HepG2 (cell line): ENCODE measurements around the gene ANKRD11. TPM values are rescaled to one million over a fixed set of nuclear protein-coding genes. Genes with fewer than 3 reads are reported as not detected.

Experiments used
- CREB3 ChIP-seq: sonication (generic); formaldehyde crosslinking; IDR thresholded peaks from 2 replicates; pipeline ENCODE4 v1.5.0; 2020; ENCODE audit warnings: missing genetic modification reagents
- GFI1 ChIP-seq: sonication (generic); formaldehyde crosslinking; IDR thresholded peaks from 2 replicates; pipeline ENCODE4 v1.5.0; 2020; ENCODE audit warnings: missing genetic modification reagents, mild to moderate bottlenecking, borderline replicate concordance
- HNF1B ChIP-seq: sonication (generic); formaldehyde crosslinking; IDR thresholded peaks from 2 replicates; pipeline ENCODE4 v1.5.1; 2020; ENCODE audit warnings: mild to moderate bottlenecking, moderate library complexity, missing genetic modification reagents
- IRX3 ChIP-seq: sonication (generic); formaldehyde crosslinking; IDR thresholded peaks from 2 replicates; pipeline ENCODE4 v1.8.1; 2023; ENCODE audit warnings: mild to moderate bottlenecking, low read depth, missing genetic modification reagents, borderline replicate concordance
- KDM5A ChIP-seq: fragments of 200-600 bp; sonication (generic); IDR thresholded peaks from 2 replicates; pipeline ENCODE4 v1.7.0; 2018; ENCODE audit warnings: antibody characterized with exemption, mild to moderate bottlenecking, low read length, borderline replicate concordance
- PLRG1 ChIP-seq: fragments of 450-650 bp; conservative IDR thresholded peaks from 2 replicates; pipeline ENCODE4 v1.6.1; 2016
- SP1 ChIP-seq, 2 experiments: fragments of 450-650 bp in 1 of 2; sonication (generic) in 1 of 2; formaldehyde crosslinking in 1 of 2; IDR thresholded peaks; 2 replicates each; pipeline versions ENCODE4 v1.4.0 to v1.6.1; 2016 to 2020; ENCODE audit warnings: missing genetic modification reagents in 1 of 2
- SP5 ChIP-seq: IDR thresholded peaks from 2 replicates; pipeline ENCODE4 v1.6.1; 2016; ENCODE audit warnings: low read depth, borderline replicate concordance
- SRSF1 ChIP-seq: fragments of 200-400 bp; formaldehyde crosslinking; optimal IDR thresholded peaks from 2 replicates; pipeline ENCODE3; 2017; ENCODE audit warnings: mild to moderate bottlenecking, low read depth, low read length, moderate library complexity
- TEAD3 ChIP-seq: optimal IDR thresholded peaks from 2 replicates; pipeline ENCODE3; 2016; ENCODE audit warnings: borderline replicate concordance
- THAP9 ChIP-seq: sonication (generic); formaldehyde crosslinking; IDR thresholded peaks from 2 replicates; pipeline ENCODE4; 2020; ENCODE audit warnings: missing genetic modification reagents, mild to moderate bottlenecking, borderline replicate concordance
- ZBTB20 ChIP-seq: sonication (generic); formaldehyde crosslinking; IDR thresholded peaks from 2 replicates; pipeline ENCODE4 v1.8.1; 2023; ENCODE audit warnings: missing genetic modification reagents, low read depth, mild to moderate bottlenecking, borderline replicate concordance
- ZBTB3 ChIP-seq: sonication (generic); formaldehyde crosslinking; IDR thresholded peaks from 2 replicates; pipeline ENCODE4 v1.4.0; 2020; ENCODE audit warnings: low read depth, mild to moderate bottlenecking, moderate library complexity, missing genetic modification reagents, borderline replicate concordance
- ZBTB38 ChIP-seq: sonication (generic); formaldehyde crosslinking; IDR thresholded peaks from 2 replicates; pipeline ENCODE4 v1.5.1; 2020; ENCODE audit warnings: mild to moderate bottlenecking, missing genetic modification reagents
- ZNF710 ChIP-seq: sonication (generic); formaldehyde crosslinking; IDR thresholded peaks from 2 replicates; pipeline ENCODE4 v1.5.0; 2020; ENCODE audit warnings: mild to moderate bottlenecking, missing genetic modification reagents, borderline replicate concordance
- ZSCAN5A ChIP-seq: sonication (generic); formaldehyde crosslinking; IDR thresholded peaks from 2 replicates; pipeline ENCODE4 v1.8.0; 2022; ENCODE audit warnings: mild to moderate bottlenecking, missing genetic modification reagents, borderline replicate concordance
- ZXDC ChIP-seq: sonication (generic); formaldehyde crosslinking; IDR thresholded peaks from 2 replicates; pipeline ENCODE4 v1.5.0; 2020; ENCODE audit warnings: mild to moderate bottlenecking, missing genetic modification reagents
- polyA plus RNA-seq, 8 experiments: library from polyadenylated mRNA; depleted of rRNA in 3 of 8; stranded (reverse) in 7 of 8; unstranded in 1 of 8; fragments of >200 nt; fragmentation: Illumina TruSeq in 4 of 8; extraction: Trizol in 4 of 8; gene quantifications; 2 replicates each; pipeline versions ENCODE4 v1.2.1 to v1.2.3, GENCODE V29; 2011 to 2016; ENCODE audit warnings: low read depth in 4 of 8, missing spikeins in 1 of 8, mixed read lengths in 1 of 8; ENCODE audit not compliant: insufficient read depth in 1 of 8
- total RNA-seq, 5 experiments: library from RNA; depleted of rRNA; stranded (reverse); fragments of >200 nt; fragmentation: Illumina TruSeq; extraction: Trizol; gene quantifications; 2 replicates each; pipeline ENCODE4 v1.2.3, GENCODE V29; 2016; ENCODE audit warnings: low read depth in 1 of 5

ANKRD11 gene
- total and polyA plus RNA-seq, 2 of the 13 experiments (the other 11 are each of a cell fraction or from before 2014, with no cell fraction given) = 21.4 to 38.4 TPM

- peak; percentile 83 for TF ChIP-seq TEAD3 (CRISPR knock-in tag)
- TF ChIP-seq CREB3 = no peak
- TF ChIP-seq ZBTB20 (CRISPR knock-in tag) = no peak
- no peak for TF ChIP-seq IRX3 (CRISPR knock-in tag)
- no peak for TF ChIP-seq SP1 (IDR thresholded peaks at IDR 0.05)
- no peak for TF ChIP-seq SP1 (CRISPR knock-in tag; IDR thresholded peaks at IDR 0.05)
- no peak for TF ChIP-seq HNF1B
- no peak for TF ChIP-seq ZBTB3 (CRISPR knock-in tag)
- TF ChIP-seq ZBTB38 = no peak
- TF ChIP-seq GFI1 (CRISPR knock-in tag) = peak; percentile 51; the same call in 1 of the 2 replicates
- TF ChIP-seq ZNF710 = no peak
- no peak for TF ChIP-seq THAP9 (CRISPR knock-in tag)
- no peak for TF ChIP-seq SRSF1
- no peak for TF ChIP-seq ZXDC (CRISPR knock-in tag)
- TF ChIP-seq PLRG1 = no peak
- no peak for TF ChIP-seq ZSCAN5A
- TF ChIP-seq KDM5A = no peak
- TF ChIP-seq SP5 = no peak
Measured at GRCh38 chr16:89418352-89418751, 72.0 kb downstream of the ANKRD11 start (continued).
